GM18505 (cell line): ENCODE measurements around the gene MTURN.

ENCODE experiments used
- ATAC-seq: cut with Tn5 transposase; IDR thresholded peaks from one replicate; pipeline ENCODE4 v1.9.1; 2021; ENCODE audit not compliant: unreplicated experiment
- POLR2A ChIP-seq: IDR thresholded peaks from 4 replicates; pipeline ENCODE4 v1.6.1; 2011; ENCODE audit warnings: borderline replicate concordance; ENCODE audit not compliant: insufficient read depth, insufficient read length; ENCODE audit errors: extremely low read depth

MTURN gene

GRCh38 chr7:30144657-30145306, 10.0 kb downstream of the MTURN start:
- ATAC-seq = no peak
- TF ChIP-seq POLR2A = no peak

GRCh38 chr7:30145426-30145970, 10.7 kb downstream of the MTURN start:
- TF ChIP-seq POLR2A = no peak
- ATAC-seq = no peak

GRCh38 chr7:30146127-30146612, 11.4 kb downstream of the MTURN start:
- no peak for ATAC-seq
- no peak for TF ChIP-seq POLR2A

GRCh38 chr7:30147223-30147622, 12.4 kb downstream of the MTURN start:
- ATAC-seq = no peak
- TF ChIP-seq POLR2A = no peak

- ATAC-seq = no peak
- TF ChIP-seq POLR2A = no peak
These were observed 13.0 kb downstream of the MTURN start for GRCh38 chr7:30147785-30148184.

GRCh38 chr7:30148426-30148825, 13.6 kb downstream of the MTURN start:
- TF ChIP-seq POLR2A = no peak
- ATAC-seq = no peak

GRCh38 chr7:30148951-30149459, 14.2 kb downstream of the MTURN start:
- TF ChIP-seq POLR2A = no peak
- no peak for ATAC-seq

- no peak for TF ChIP-seq POLR2A
- ATAC-seq = no peak
These were observed 15.0 kb downstream of the MTURN start for GRCh38 chr7:30149640-30150272.

- TF ChIP-seq POLR2A = no peak
- ATAC-seq = no peak
These were observed 15.9 kb downstream of the MTURN start for GRCh38 chr7:30150711-30151110.

- no peak for ATAC-seq
- TF ChIP-seq POLR2A = no peak
These were observed 19.4 kb downstream of the MTURN start for GRCh38 chr7:30154111-30154587.

GRCh38 chr7:30155481-30155880, 20.7 kb downstream of the MTURN start:
- no peak for TF ChIP-seq POLR2A
- no peak for ATAC-seq

GRCh38 chr7:30157204-30157603, 22.4 kb downstream of the MTURN start:
- no peak for TF ChIP-seq POLR2A
- no peak for ATAC-seq

- no peak for ATAC-seq
- TF ChIP-seq POLR2A = no peak
These were observed 24.4 kb downstream of the MTURN start for GRCh38 chr7:30159163-30159562.

GRCh38 chr7:30159698-30160143, 24.9 kb downstream of the MTURN start:
- no peak for ATAC-seq
- TF ChIP-seq POLR2A = no peak
